Measurements from ENCODE around the gene LCMT1. TPM values are rescaled to one million over a fixed set of nuclear protein-coding genes. Genes with fewer than 3 reads are reported as not detected.

LCMT1 gene
- total and polyA plus RNA-seq, 2 of the 13 experiments (the other 11 are each of a cell fraction or from before 2014, with no cell fraction given) = 41.2 to 48.7 TPM

DNA sequence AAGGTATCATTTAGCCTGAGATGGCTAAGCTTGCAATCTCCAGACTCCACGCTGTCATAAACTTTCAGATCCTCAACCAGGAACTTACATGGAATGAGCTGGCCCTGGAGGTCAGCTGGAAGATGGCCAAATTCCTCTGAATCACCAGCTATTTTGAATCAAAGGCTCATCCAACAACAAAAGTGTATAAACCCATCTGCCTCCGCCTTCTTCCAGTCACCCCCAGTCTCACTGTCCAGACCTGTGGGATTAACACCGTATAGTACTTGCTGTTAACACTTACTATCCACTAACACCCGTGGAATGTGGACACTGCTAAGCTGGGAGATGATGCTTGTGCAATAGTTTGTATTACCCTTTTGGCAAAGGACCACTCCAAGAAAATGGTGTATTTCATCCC, 1.9 kb upstream of the LCMT1 start:
- Histone ChIP-seq H3K4me1 (ENCODE audit: insufficient read depth, low read length) (peaks cover 61% of the 10 kb centered on the region), H4K20me1 (ENCODE audit: insufficient read depth, low read length) (no peaks in the 10 kb centered on the region), H3K4me2 (ENCODE audit: low read depth, low read length) (peak overlapping the region; percentile 86), H3K27me3 (ENCODE audit: control insufficient read depth in 1 of 2, insufficient read depth in 2 of 2, low read length in 2 of 2) (no peaks in the 10 kb centered on the region; a peak in 1 of 5 replicates), H3K9me3 (ENCODE audit: low read length) (no peaks in the 10 kb centered on the region), H2AFZ (ENCODE audit: low read length) (no peak overlapping the region), H3K36me3 (replicated peaks in 1 of 2; ENCODE audit: control insufficient read depth in 1 of 2, insufficient read depth in 2 of 2, low read length in 2 of 2) (peaks cover 2 to 6% of the 10 kb centered on the region in 2 experiments; a peak in 2 of 5 replicates), H3K9ac (ENCODE audit: insufficient read depth, low read depth, low read length) (no peak overlapping the region), H3K79me2 (ENCODE audit: insufficient read depth, low read length) (peaks cover 26% of the 10 kb centered on the region), H3K4me3 (replicated peaks in 1 of 3; ENCODE audit: insufficient read depth in 1 of 3, low read depth in 2 of 3, low read length in 3 of 3) (no peak overlapping the region), H3K27ac (ENCODE audit: extremely low read length, insufficient read depth, low read length) (no peak overlapping the region)
- 16% methylated on average over 4 of the region's 4 CpGs for WGBS (ENCODE audit: low lambda C conversion rate)
- FAIRE-seq = peak; percentile 39
- in situ Hi-C loops (cut with HindIII; ENCODE audit: extremely low pct_ligation_motif_present, low pct_unique_long_range_greater_than_20kb) = loop anchor here (5.0 kb wide), 1 partner anchor 47 kb away; no protein-coding TSS in a partner anchor
- ATAC-seq = no peak
- BruUV-seq (replicated peaks) = no TSS peak
- intact Hi-C loops (cut with micrococcal nuclease; ENCODE audit: unreplicated experiment) = loop anchor here (5.0 to 10.0 kb wide), 2 partner anchors 42 to 275 kb away; no protein-coding TSS in a partner anchor
- TF ChIP-seq KMT2B (CRISPR knock-in tag; IDR thresholded peaks at IDR 0.05) = no peak
- TF ChIP-seq THAP11 (CRISPR knock-in tag; IDR thresholded peaks at IDR 0.05) = 0 out of 2 replicates have a peak, but pooled peaks have one; percentile 9
- TF ChIP-seq NAIF1 (CRISPR knock-in tag; IDR thresholded peaks at IDR 0.05; ENCODE audit: borderline replicate concordance) = no peak
- TF ChIP-seq ZNF883 (CRISPR knock-in tag; IDR thresholded peaks at IDR 0.05; ENCODE audit: not compliant biosample characterization) = no peak
- TF ChIP-seq NR2F1 (CRISPR knock-in tag; IDR thresholded peaks at IDR 0.05) = 0 out of 4 replicates have a peak, but pooled peaks of 1 of the 2 experiments have one; percentile 34
- 0 out of 2 replicates have a peak, but pooled peaks have one; percentile 15 for TF ChIP-seq BCL6 (CRISPR knock-in tag; IDR thresholded peaks at IDR 0.05)
- TF ChIP-seq NR2F6 (IDR thresholded peaks at IDR 0.05) = peak; percentile 26; the same call in 1 of the 2 replicates
- TF ChIP-seq NR2F6 (CRISPR knock-in tag; IDR thresholded peaks at IDR 0.05) = no peak; the same call in 1 of the 2 replicates
- TF ChIP-seq TEAD3 (CRISPR knock-in tag; optimal IDR thresholded peaks at IDR 0.05; ENCODE audit: borderline replicate concordance) = peak; percentile 50
- TF ChIP-seq CEBPB (IDR thresholded peaks at IDR 0.05; ENCODE audit: borderline replicate concordance, low read depth, low read length) = peak; percentile 62; the same call in 1 of the 2 replicates
- no peak for TF ChIP-seq IKZF1 (IDR thresholded peaks at IDR 0.05)
- TF ChIP-seq FOSL2 (CRISPR knock-in tag; IDR thresholded peaks at IDR 0.05) = peak; percentile 44; the same call in 1 of the 2 replicates
- no peak for TF ChIP-seq ZNF850 (CRISPR knock-in tag; conservative IDR thresholded peaks at IDR 0.05)
- ChIA-PET POLR2A (interaction anchor here (1.0 to 1.6 kb wide), 2 partner anchors 19 to 43 kb away, joined by 3 to 5 read pairs; no protein-coding TSS in a partner anchor), CTCF (ENCODE audit: low intra/inter-chr PET ratio, low total read pairs) (no interaction called here)
- DNase-seq (ENCODE audit: low spot score) = peak; percentile 74
